IPS-NIHi7 (cell line): ENCODE measurements around the gene FOXP4.

Source experiments
- DNase-seq: peaks from one replicate; pipeline ENCODE4 v3.0.0; 2012; ENCODE audit warnings: mixed read lengths; ENCODE audit errors: extremely low spot score

Gene FOXP4

DNA sequence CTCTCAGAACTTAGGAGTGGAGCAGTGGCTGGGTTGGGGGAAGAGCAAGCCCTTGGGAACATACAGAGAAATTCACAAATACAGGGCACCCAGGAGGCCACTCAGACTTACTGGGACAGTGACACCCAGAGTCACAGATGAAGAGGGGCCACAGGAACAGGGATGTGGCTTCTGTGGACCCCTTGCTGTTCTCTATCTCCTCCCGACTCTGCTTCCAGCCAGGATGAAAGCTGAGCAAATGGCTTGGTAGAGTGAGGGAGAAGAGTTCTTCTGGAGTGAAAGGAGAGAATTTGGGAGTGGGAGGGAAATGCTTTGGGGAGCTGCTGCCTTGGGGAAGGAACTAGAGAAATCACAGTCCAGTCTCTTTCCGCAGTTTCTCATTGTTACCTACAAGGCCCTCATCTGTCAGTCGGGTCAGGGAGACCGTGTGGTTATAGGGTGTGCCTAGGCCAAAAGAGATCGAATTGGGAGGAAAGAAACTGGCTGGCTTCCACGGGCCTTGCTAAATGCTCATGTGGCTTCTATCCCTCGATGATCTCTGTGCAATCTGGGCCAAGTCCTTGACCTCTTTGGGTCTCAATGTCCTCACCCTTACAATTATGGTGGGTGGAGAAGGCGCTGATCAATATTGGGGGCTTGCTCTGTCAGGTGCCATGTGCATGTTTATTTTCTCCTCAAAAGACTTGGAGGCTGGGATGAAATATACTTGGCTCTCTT lies 17.0 kb downstream of the FOXP4 start:
- no peak for DNase-seq

- DNase-seq, result no peak
These were observed 18.4 kb downstream of the FOXP4 start for GRCh38 chr6:41564448-41565142.

DNA sequence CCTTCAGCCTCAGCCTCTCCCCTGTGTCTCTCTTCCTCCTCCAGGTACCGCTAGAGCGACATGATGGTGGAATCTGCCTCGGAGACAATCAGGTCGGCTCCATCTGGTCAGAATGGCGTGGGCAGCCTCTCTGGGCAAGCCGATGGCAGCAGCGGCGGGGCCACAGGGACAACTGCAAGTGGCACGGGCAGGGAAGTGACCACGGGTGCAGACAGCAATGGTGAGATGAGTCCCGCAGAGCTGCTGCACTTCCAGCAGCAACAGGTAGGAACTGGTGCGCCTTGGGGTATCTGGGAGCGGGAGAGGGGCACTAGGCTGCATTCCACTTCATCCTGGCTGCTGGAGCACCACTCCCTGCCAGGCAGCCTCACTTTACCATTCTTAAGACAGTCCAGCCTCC lies 19.5 kb downstream of the FOXP4 start:
- no peak for DNase-seq

DNA sequence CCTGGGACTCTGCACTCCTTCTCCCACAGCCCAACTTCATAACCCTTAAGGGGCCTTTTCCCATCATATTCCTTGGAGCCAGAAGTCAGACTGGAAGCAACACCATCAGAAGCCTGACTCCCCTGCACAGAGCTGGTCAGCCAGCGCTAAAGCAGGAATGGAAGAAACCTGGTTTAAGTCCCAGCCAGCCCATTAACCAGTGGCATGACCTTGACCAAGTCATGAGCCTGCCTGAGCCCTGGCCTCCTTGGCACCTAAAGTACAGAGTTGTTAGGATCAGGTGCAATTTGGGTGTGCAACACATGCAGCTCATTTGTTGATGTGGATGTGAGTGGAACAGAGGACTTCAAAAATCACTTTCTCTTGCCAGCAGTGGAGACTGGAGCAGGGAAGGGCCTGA lies 20.8 kb downstream of the FOXP4 start:
- DNase-seq, result no peak

DNA sequence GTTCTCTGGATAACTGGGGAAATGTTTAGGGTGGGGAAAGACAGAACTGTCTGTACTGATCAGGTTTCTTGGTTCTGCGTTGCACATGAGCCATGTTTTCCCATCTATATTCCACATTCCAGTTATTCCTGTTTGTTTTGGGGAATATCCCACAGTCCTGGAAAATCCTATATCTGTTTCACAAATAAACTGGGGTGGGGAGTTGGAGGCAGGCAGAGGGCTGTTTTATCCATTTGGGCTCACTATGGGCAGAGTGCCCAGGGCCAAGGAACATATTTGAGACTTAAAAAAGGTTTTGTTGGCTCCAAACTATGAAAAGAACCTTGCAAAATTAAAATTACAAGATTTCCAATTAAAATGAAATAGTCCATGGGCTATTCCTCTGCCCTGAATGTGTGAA lies 21.5 kb downstream of the FOXP4 start:
- no peak for DNase-seq

- no peak for DNase-seq
These were observed 22.0 kb downstream of the FOXP4 start for GRCh38 chr6:41568202-41568584.

- no peak for DNase-seq
These were observed 22.6 kb downstream of the FOXP4 start for GRCh38 chr6:41568585-41569384.

DNA sequence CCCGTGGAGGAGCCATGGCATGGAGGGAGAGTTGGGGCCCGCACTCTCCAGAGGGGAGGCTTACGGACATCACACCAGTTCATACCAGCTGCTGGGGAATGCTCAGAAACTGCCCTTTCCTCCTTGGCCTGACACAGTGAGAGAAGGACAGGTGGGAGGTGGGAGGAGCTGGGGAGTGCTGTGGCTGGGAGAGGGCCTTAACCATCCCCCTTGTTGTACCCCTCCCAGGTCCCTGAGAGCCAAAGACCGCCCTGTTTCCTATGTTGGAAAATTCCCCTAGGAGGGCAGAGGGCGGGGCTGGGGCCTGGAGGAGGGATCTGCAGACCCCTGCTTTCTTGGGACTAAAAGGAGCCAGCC lies 24.1 kb downstream of the FOXP4 start:
- DNase-seq, result peak; percentile 78

GRCh38 chr6:41571021-41571780 lies 25.0 kb downstream of the FOXP4 start:
- DNase-seq, result no peak

- no peak for DNase-seq
These were observed 26.4 kb downstream of the FOXP4 start for GRCh38 chr6:41572613-41573012.

DNA sequence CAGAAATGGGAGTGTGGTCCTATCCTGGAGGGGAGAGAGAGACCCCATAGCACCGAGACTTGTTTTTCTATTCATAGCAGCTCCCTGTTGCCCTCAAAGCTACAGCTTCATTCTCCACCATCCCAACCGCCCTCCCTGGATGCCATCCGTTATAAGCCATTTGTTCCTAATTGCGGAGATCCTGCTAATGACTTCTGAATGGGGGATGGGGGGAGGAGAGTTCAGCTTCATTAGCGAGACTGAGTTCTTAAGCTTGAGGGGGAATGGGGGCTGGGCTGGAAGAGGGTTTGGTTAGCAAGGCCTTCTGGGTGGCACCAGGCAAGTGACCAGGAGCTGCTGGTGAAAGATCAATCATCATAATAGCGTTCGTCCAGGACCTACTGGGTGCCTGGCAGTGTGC lies 27.1 kb downstream of the FOXP4 start:
- no peak for DNase-seq

GRCh38 chr6:41573985-41574384 lies 27.8 kb downstream of the FOXP4 start:
- no peak for DNase-seq

GRCh38 chr6:41575598-41575997 lies 29.4 kb downstream of the FOXP4 start:
- DNase-seq, result no peak

DNA sequence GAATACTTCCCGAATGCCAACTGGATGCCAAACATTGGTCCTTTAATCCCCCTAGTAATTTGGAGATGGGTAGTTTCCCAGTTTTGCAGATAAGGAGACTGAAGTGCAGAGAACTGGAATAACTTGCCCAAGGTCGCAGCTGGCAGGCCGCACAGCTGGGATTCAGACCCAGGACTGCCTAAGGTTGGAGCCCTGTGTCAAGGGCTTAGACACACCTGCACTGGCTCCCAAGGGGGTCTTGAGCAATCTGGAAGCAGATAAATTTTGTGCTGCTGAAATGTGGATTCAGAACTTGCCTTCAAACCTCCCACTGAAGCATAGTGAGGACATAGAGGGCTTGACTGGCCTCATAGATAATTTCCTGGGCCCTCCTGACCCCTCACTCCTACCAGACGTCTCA lies 30.5 kb downstream of the FOXP4 start:
- DNase-seq, result no peak

DNA sequence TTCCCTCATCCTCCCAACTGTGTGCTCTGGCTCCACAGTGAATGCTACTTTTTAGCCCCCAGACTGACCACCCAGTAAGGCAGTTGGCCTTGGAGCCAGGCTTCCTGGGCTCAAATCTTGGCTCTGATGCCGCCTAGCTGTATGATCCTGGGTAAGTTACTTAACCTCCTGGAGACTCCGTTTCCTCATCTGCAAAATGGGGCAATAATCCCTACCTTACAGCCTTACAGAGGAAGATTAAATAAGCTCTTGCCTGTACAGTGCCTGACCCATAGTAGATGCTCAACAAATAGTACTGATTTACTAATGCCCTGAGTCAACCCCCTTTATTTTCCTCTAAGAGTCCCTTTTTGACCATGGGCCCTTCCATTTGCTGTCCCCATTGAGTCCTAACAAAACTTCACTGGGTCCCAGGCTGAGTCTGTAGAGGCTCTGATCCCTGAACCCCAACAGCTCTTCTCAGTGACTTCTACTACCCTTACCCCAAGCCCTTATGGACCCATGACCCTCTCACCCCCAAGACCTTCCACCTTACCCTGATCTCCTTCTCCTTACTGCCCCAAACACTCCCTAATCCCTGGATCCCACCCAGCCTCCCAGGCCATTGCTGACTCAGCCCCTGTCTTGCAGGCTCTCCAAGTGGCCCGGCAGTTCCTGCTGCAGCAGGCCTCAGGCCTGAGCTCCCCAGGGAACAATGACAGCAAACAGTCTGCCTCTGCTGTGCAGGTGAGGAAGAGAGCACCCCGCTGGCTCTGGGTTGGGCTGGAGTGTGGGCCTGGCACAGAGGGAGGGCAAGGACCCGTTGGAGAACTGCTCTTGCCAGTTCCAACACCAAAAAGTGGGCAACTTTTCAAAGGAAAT lies 31.4 kb downstream of the FOXP4 start:
- peak; percentile 66 for DNase-seq

- peak; percentile 89 for DNase-seq
These were observed 32.3 kb downstream of the FOXP4 start for GRCh38 chr6:41578217-41579087.

DNA sequence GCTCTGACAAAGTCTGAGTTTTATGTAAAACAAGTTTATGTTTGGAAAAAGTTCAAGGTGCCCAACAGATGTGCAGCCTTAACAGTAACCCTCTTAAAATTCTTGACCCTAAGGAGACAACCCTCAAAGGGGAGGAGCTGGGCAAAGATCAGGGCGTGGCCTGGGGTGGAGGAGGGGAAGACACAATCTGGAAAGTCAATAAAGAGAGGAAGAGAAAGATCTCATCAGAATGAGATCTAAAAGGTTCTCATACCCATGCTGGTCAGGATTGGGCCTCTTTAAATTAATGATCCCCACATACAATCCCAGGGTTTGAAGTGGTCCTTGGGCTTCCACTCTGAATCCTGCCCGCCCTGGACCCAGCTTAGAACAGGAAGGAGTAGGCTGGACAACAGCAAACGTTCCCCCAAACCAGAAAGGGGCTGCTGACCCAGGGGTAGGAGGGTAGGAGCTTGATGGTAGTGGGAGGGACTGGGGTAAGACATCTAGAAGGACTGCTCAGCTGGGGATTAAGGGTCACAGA lies 33.0 kb downstream of the FOXP4 start:
- peak; percentile 46 for DNase-seq

DNA sequence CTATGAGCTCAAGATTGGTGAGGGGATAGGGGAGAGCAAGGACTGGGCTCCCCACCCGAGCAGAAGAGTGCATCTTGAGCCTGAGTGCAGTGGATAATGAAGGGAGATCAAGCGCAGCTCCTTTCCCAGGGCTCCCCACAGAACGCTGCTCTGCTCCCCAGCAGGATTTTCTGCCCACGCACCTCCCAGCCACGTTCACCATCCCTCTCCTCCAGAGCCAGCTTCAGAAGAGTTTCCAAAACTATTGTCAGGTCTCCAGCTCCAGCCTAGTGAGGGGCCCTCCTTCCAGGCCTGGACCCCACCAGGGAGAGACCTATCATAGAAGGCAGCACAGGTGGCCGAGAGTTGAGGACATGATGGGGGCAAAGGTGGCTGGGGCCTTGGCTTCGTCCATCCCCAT lies 34.5 kb downstream of the FOXP4 start:
- DNase-seq, result no peak

- no peak for DNase-seq
These were observed 35.3 kb downstream of the FOXP4 start for GRCh38 chr6:41581381-41581991.
